ENCODE results near the gene GRM5.

The GRM5 gene

DNA sequence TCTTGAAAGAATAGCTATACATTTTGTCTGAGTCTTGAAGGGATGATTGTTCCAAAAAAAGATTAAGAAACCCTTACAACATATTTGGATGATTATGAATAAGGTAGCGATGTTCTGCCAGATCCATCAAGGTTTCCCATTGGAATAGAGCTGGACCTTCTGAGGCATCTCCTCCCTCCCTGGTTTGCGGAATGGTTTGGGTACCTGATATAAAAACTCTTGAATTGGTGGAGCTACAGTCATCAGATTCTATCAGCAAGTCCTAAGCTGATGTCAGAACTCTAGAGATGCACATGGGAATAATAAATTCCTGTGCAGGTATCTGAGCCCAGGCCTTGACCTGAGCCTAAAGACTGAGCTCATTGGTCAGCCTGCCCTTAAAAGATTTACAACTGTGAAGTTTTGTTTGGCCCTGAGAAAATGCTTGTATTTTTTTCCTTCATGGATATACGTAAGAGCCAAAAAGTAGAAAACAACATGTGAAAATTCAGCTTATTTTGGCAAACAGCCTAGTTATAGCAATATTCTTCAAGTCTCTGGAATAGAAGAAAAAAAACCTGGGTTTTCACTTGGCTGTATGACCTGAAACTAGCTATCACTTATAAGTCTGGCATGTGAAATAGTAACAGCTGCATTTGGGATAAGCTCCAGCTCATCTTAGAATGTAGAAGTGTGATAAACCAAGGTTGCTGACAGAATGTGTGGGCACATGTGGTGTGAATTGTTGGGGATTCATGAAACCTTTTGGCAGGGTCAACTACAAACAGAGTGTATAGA lies 462.5 kb downstream of the GRM5 start:
- TF ChIP-seq, protein P1, sequence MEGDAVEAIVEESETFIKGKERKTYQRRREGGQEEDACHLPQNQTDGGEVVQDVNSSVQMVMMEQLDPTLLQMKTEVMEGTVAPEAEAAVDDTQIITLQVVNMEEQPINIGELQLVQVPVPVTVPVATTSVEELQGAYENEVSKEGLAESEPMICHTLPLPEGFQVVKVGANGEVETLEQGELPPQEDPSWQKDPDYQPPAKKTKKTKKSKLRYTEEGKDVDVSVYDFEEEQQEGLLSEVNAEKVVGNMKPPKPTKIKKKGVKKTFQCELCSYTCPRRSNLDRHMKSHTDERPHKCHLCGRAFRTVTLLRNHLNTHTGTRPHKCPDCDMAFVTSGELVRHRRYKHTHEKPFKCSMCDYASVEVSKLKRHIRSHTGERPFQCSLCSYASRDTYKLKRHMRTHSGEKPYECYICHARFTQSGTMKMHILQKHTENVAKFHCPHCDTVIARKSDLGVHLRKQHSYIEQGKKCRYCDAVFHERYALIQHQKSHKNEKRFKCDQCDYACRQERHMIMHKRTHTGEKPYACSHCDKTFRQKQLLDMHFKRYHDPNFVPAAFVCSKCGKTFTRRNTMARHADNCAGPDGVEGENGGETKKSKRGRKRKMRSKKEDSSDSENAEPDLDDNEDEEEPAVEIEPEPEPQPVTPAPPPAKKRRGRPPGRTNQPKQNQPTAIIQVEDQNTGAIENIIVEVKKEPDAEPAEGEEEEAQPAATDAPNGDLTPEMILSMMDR (IDR thresholded peaks at IDR 0.05; ENCODE audit: insufficient read depth, low read length, missing control alignments): no peak
- CTCF ChIA-PET: no interaction called here
- H3K4me3 ChIP-seq (ENCODE audit: low read depth, low read length): no peak overlapping the region
- DNase-seq (ENCODE audit: low read depth, low spot score): no peak
- POLR2A ChIA-PET: no interaction called here

DNA sequence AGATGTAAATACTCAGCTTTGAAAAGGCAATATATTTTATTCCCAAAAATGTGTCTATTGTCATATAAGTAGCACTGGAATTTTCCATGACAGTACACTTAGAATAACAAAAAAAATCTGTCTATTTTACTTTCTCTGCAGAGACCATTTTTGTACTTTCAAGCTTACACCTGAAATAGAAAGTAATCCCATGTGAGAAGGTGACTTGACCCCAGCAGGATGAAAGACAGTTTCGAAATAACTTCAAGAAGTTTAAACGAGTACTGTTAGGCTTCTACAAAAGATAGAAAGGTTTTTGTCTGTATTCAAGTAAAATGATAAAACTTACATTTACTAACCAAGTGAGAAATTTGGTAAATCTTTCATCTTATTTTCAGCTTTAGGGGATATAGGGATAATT lies 468.4 kb downstream of the GRM5 start:
- no peak overlapping the region for H3K4me3 ChIP-seq (ENCODE audit: low read depth, low read length)
- CTCF ChIA-PET: interaction anchor here (1.0 kb wide), 1 partner anchor 10 kb away, joined by 3 read pairs; no protein-coding TSS in a partner anchor
- no peak for DNase-seq (ENCODE audit: low read depth, low spot score)
- POLR2A ChIA-PET: no interaction called here
- TF ChIP-seq, protein P1 (IDR thresholded peaks at IDR 0.05; ENCODE audit: insufficient read depth, low read length, missing control alignments): no peak

DNA sequence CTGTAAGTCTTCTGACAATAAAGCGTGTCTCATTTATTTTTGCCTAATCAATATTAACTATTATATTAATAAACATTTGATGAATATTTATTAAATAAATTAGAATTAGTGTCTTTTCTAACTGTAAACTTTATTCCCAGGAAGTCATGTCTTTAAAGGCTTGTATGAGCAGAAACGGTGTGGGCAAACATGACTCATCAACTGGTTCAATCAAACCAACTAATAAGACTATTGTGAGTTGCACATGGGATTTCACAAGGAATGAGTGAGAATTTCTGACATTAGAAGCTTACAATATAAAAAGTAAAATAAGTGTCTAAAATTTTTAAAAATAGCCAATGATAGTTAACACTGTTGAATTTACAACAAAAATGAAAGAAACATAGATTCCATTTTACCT lies 469.0 kb downstream of the GRM5 start:
- DNase-seq (ENCODE audit: low read depth, low spot score): no peak
- CTCF ChIA-PET: no interaction called here
- TF ChIP-seq, protein P1 (IDR thresholded peaks at IDR 0.05; ENCODE audit: insufficient read depth, low read length, missing control alignments): no peak
- no peak overlapping the region for H3K4me3 ChIP-seq (ENCODE audit: low read depth, low read length)
- POLR2A ChIA-PET: no interaction called here

DNA sequence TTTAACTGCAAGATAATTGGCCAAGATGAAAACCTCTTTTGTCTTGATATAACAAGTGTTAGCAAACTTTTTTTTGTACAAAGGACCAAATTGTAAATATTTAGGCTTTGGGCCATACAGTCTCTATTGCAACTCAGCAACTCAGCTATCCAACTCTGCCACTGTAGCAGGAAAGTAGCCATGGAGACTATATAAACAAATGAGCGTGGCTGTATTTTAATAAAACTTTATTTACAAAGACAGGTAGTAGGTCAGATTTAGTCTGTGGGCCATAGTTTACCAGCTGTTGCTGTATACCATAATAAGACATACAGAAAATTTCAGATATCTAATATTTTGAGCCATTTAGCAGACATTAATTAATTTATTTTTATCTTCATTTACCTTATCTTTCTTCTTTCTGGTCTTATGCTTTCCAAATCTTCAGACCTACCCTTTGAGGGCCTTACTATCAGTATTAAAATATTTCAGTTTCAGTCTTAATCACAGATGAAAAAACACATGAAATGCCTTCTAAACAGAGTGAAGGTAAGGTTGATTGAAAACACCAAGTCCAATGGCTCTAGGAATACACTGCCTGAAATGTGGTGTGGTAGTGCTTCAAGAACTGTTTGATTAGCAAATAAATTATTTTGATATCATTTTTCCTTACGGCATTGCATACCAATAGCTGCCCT lies 471.4 kb downstream of the GRM5 start:
- H3K4me3 ChIP-seq (ENCODE audit: low read depth, low read length): no peak overlapping the region
- ChIA-PET CTCF (no interaction called here), POLR2A (no interaction called here)
- TF ChIP-seq, protein P1 (IDR thresholded peaks at IDR 0.05; ENCODE audit: insufficient read depth, low read length, missing control alignments): no peak
- no peak for DNase-seq (ENCODE audit: low read depth, low spot score)

DNA sequence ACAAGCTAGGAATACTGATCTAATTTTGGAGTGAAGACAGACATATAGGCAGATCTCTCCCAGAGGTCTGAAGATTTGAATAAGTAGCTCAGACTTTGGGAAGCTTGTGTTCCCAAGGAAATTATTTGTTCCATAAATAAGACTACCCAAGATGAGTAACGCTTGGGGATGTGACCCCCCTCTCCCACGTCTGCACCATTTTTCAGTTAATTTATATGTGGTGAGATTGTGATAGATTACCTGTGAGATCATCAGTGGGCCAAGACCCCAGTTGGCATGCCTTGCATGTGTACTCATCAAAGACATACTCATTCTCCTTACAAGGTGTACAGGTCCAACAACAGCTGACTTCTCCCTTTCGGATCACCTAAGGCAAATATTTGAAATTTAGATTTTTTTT lies 475.4 kb downstream of the GRM5 start:
- ChIA-PET POLR2A (no interaction called here), CTCF (no interaction called here)
- H3K4me3 ChIP-seq (ENCODE audit: low read depth, low read length): no peak overlapping the region
- TF ChIP-seq, protein P1 (IDR thresholded peaks at IDR 0.05; ENCODE audit: insufficient read depth, low read length, missing control alignments): no peak
- no peak for DNase-seq (ENCODE audit: low read depth, low spot score)

DNA sequence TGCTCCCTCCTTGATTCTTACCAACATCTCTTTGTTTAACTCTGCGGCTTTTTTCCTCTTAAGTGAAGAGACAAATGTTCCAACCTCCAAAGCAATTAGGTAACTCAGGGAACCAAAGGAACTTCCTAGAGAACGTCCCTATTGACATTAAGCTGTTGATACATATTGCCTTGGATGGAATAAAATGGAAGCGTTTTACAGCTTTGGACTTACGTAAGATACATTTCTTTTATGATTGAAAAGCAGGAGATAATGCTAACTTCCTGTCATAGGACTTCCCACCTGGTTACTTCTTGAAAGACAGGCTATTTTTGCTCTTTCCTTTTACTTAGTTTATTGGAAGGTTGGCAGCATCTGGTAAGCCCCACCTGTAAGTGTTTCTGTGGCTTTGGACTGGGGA lies 482.5 kb downstream of the GRM5 start:
- CTCF ChIA-PET: interaction anchor here (0.9 kb wide), 1 partner anchor 30 kb away, joined by 3 read pairs; no protein-coding TSS in a partner anchor
- TF ChIP-seq, protein P1 (IDR thresholded peaks at IDR 0.05; ENCODE audit: insufficient read depth, low read length, missing control alignments): no peak
- H3K4me3 ChIP-seq (ENCODE audit: low read depth, low read length): no peak overlapping the region
- DNase-seq (ENCODE audit: low read depth, low spot score): no peak
- POLR2A ChIA-PET: interaction anchor here (0.6 kb wide), 1 partner anchor 8 kb away, joined by 3 read pairs; no protein-coding TSS in a partner anchor

Data from AG04449 (cell line).